ENCODE measurements around the gene IARS2.
"Not testable (repeated sequence)": the region's sequence is repeated elsewhere in the genome, so short reads cannot be mapped to it uniquely, and the experiment has no call there.

Gene IARS2

GRCh38 chr1:220169887-220170286, 76.0 kb downstream of the IARS2 start:
- DNase-seq: not testable (repeated sequence)

GRCh38 chr1:220170836-220171526, 77.0 kb downstream of the IARS2 start:
- DNase-seq: no peak

- no peak for DNase-seq
Observed at GRCh38 chr1:220176540-220176939, 82.6 kb downstream of the IARS2 start.

- no peak for DNase-seq
Observed at GRCh38 chr1:220182111-220182510, 88.2 kb downstream of the IARS2 start.

- no peak for DNase-seq
Observed at GRCh38 chr1:220182656-220183055, 88.7 kb downstream of the IARS2 start.

- DNase-seq: no peak
Observed at GRCh38 chr1:220184506-220184905, 90.6 kb downstream of the IARS2 start.

- no peak for DNase-seq
Observed at GRCh38 chr1:220186752-220187151, 92.8 kb downstream of the IARS2 start.

GRCh38 chr1:220188538-220188937, 94.6 kb downstream of the IARS2 start:
- DNase-seq: no peak

- DNase-seq: peak; percentile 34
Observed at GRCh38 chr1:220189750-220190347, 95.9 kb downstream of the IARS2 start.

- DNase-seq: no peak
Observed at GRCh38 chr1:220195701-220196100, 101.8 kb downstream of the IARS2 start.
